ENCODE results near the gene SVOPL.

The SVOPL gene

DNA sequence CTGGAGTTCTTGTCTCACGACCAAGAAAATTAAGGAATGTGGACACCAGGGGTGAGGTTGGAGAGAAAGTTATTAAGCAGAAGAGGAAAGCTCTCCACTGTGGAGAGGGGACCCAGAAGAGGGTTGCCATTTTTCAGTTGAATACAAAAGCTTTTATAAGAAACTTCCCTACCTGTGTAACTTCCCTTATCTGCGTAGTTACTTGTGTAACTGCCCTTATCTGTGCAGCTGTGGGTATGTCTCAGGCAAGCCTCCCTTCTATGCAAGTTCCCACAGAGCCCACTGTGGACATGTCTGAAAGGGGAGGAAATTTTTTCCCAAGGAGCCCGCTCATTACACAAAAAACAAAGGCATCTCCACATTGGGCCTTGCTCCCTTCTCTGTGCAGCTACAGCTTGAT, 94.9 kb downstream of the SVOPL start:
- Mint-ChIP-seq H3K36me3 (ENCODE audit: insufficient read depth) (no peaks in the 10 kb centered on the region), H3K27ac (no peak overlapping the region), H3K4me1 (ENCODE audit: low read depth in 2 of 2) (peaks cover 8% of the 10 kb centered on the region in 2 donors), H3K27me3 (peaks cover 0 to 6% of the 10 kb centered on the region in 2 donors), H3K4me3 (no peak overlapping the region), H3K9me3 (no peaks in the 10 kb centered on the region)
- ATAC-seq (replicated peaks) (no peak), DNase-seq (no peak)

DNA sequence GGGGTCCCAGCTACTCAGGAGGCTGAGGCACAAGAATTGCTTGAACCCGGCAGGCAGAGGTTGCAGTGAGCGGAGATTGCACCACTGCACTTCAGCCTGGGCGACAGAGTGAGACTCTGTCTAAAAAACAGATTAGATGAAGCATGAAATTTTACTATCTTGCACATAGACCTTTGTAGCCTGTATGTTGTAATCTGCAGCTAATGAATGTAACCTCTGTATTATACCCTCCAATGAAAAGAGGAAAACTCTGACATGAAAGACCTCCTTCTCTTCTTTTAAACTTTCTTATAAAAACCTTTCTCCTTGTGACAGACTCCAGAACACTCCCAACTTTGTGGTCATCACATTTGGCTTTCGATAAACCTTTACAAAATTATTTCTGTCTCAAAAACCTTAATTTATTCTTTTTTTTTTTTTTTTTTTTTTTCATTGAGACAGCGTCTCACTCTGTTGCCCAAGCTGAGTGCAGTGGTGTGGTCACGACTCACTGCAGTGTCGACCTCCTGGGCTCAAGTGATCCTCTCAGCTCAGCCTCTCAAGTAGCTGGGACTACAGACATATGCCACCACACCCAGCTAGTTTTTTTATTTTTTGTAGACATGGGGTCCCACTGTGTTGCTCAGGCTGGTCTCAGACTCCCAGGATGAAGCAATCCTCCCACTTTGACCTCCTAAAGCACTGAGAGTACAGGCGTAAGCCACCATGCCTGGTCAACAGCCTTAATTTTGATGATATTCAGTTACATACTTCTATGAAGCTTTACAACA, 97.4 kb downstream of the SVOPL start:
- peaks cover 8% of the 10 kb centered on the region in 2 donors for H3K4me1 Mint-ChIP-seq (ENCODE audit: low read depth in 2 of 2)
- H3K9me3 Mint-ChIP-seq = no peaks in the 10 kb centered on the region
- H3K27ac Mint-ChIP-seq = no peak overlapping the region
- H3K27me3 Mint-ChIP-seq = peaks cover 9 to 19% of the 10 kb centered on the region in 2 donors
- no peaks in the 10 kb centered on the region for H3K36me3 Mint-ChIP-seq (ENCODE audit: insufficient read depth)
- DNase-seq (no peak), ATAC-seq (replicated peaks) (no peak)
- H3K4me3 Mint-ChIP-seq = no peak overlapping the region

DNA sequence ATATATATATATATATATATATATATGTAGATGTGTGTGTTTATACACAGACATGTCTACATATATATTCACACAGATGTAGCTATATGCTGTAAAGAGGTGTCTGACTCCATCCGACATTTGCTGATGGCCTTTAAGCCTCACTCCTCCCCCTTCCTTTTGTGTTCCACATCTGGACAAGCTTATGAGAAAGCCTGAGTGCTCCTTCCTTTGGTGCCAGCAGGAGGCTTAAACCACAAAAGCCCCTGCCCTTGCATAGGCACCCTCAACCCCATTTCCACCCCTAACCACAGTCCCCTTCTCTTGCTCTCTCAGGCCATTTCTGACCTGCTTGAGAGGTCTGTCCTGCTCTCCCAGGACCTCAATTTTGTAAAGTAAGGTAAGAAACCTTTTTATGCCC, 98.7 kb downstream of the SVOPL start:
- H3K4me1 Mint-ChIP-seq (ENCODE audit: low read depth in 2 of 2) = peaks cover 0 to 2% of the 10 kb centered on the region in 2 donors
- no peak overlapping the region for H3K27ac Mint-ChIP-seq
- ATAC-seq (replicated peaks) (no peak), DNase-seq (no peak)
- H3K27me3 Mint-ChIP-seq = peaks cover 19 to 28% of the 10 kb centered on the region in 2 donors
- no peaks in the 10 kb centered on the region for H3K36me3 Mint-ChIP-seq (ENCODE audit: insufficient read depth)
- no peak overlapping the region for H3K4me3 Mint-ChIP-seq
- H3K9me3 Mint-ChIP-seq = no peaks in the 10 kb centered on the region

DNA sequence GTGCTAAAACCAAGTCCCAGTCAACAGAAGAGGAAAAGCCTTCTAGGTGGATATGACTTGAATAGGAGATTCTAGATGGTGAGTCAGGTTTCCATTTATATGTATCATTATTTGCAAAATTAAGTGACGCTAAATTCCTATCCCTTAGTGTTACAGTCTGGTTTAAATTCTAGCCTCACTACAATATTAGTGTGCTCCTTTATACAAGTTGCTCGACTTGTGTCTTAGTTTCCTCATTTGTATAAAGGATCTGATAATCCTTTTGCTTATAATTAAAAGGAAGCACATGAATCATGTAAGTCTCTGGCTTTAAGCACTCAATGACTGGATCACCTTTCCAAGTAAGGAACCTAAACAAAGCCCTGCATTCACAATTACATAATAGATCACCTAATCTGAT, 105.7 kb downstream of the SVOPL start:
- H3K4me1 Mint-ChIP-seq (ENCODE audit: low read depth in 2 of 2) = no peaks in the 10 kb centered on the region
- no peak overlapping the region for H3K27ac Mint-ChIP-seq
- no peak for ATAC-seq (replicated peaks)

DNA sequence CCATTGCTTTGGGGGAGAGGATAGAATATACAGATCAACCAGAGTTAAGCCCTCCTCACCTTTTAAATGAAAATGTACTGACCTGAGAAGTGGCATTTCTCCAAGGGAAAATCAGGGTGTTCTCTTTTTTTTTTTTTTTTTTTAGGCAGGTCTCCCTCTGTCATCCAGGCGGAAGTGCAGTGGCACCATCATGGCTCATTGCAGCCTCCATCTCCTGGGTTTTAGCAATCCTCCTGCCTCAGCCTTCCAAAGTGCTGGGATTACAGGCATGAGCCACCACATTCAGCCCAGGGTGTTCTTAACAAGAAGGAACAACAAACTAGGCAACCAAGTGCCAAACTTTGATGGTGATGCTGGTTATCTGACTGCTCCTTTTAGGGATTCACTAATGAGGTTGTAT, 111.0 kb downstream of the SVOPL start:
- Mint-ChIP-seq H3K4me3 (no peak overlapping the region), H3K4me1 (ENCODE audit: low read depth in 2 of 2) (no peaks in the 10 kb centered on the region), H3K27ac (no peak overlapping the region), H3K36me3 (ENCODE audit: insufficient read depth) (no peaks in the 10 kb centered on the region), H3K9me3 (no peaks in the 10 kb centered on the region), H3K27me3 (no peaks in the 10 kb centered on the region)
- DNase-seq (no peak), ATAC-seq (replicated peaks) (no peak)

More for the DNA sequence above, 105.7 kb downstream of the SVOPL start:
- Mint-ChIP-seq H3K9me3 (no peaks in the 10 kb centered on the region), H3K36me3 (ENCODE audit: insufficient read depth) (no peaks in the 10 kb centered on the region), H3K4me3 (no peak overlapping the region), H3K27me3 (peaks cover 24% of the 10 kb centered on the region in 2 donors)
- DNase-seq = no peak

DNA sequence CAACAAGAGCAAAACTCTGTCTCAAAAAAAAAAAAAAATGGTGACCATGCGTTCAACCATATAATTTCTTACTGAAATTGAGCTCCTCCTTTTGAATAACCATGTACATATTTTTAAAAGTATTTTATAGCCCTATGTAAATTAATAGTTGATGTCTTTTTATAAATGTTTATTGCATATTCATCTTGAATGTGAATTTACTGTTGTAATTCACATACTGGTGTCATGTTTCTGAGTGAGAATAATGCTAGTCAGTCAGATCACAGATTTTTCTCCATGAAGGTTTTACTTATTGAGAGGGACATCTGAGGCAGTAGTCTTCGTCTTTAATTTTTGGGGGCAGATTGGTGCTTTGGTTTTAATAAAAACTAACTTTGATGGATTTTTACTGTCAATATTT, 112.2 kb downstream of the SVOPL start:
- Mint-ChIP-seq H3K4me3 (no peak overlapping the region), H3K9me3 (no peaks in the 10 kb centered on the region), H3K27ac (no peak overlapping the region), H3K27me3 (no peaks in the 10 kb centered on the region), H3K36me3 (ENCODE audit: insufficient read depth) (peaks cover 10% of the 10 kb centered on the region), H3K4me1 (ENCODE audit: low read depth in 2 of 2) (no peaks in the 10 kb centered on the region)
- ATAC-seq (replicated peaks) (no peak), DNase-seq (no peak)

DNA sequence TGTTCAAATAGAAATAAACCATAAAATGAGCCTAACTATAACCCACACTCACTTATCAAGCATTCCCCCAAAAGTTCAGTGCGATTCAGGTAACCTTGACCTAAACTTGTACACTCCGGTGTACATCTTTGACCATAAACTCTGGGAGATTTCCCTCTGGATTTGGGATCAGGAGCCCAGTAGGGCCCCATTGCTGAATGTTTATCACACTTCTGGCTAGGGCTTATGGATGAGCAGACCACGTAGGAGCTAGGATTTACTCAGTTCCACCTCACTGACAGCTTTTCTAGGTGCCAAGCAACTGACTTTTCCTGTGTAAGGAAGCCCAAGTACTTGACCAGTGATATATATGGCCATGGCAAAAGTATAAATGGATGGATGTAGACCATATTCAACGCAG, 113.7 kb downstream of the SVOPL start:
- Mint-ChIP-seq H3K4me3 (no peak overlapping the region), H3K27ac (no peak overlapping the region), H3K4me1 (ENCODE audit: low read depth in 2 of 2) (no peaks in the 10 kb centered on the region), H3K9me3 (no peaks in the 10 kb centered on the region), H3K36me3 (ENCODE audit: insufficient read depth) (peaks cover 23% of the 10 kb centered on the region), H3K27me3 (no peaks in the 10 kb centered on the region)
- no peak for DNase-seq
- no peak for ATAC-seq (replicated peaks)

DNA sequence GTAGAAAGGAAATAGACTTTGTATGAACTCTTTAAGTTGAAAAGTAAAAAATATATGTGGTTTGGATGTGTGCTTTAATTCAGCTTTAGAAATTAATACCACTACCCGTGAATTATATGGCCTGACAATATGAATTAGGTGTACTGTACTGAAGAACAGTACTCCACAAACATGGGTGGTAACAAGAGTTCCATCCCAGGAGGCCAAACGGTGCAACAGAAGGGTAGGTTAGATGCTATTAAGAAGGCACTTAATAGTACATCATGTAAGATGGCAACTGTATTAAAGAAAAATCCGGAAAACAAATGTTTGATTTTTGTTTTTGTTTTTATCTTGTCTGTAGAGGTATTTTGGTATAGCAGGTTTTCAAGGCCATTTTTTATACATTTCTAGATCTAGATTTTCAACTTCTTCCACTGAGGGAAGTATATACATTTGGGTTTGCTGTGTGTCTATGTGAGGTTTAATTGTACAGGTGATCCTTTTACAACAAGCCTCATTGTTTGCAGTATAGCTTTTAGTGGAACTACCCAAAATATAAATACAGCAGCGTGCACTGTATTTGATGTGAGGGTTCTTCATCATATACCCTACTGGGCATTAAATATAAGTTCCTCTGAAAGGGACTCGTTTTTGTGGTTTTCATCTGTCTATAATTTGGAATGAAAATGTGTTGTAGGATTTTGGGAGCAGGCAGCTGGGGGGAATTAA, 115.7 kb downstream of the SVOPL start:
- H3K27ac Mint-ChIP-seq = no peak overlapping the region
- H3K36me3 Mint-ChIP-seq (ENCODE audit: insufficient read depth) = peaks cover 40% of the 10 kb centered on the region
- H3K9me3 Mint-ChIP-seq = no peaks in the 10 kb centered on the region
- no peaks in the 10 kb centered on the region for H3K4me1 Mint-ChIP-seq (ENCODE audit: low read depth in 2 of 2)
- no peak for DNase-seq
- ATAC-seq (replicated peaks) = no peak
- no peak overlapping the region for H3K4me3 Mint-ChIP-seq
- H3K27me3 Mint-ChIP-seq = no peaks in the 10 kb centered on the region

DNA sequence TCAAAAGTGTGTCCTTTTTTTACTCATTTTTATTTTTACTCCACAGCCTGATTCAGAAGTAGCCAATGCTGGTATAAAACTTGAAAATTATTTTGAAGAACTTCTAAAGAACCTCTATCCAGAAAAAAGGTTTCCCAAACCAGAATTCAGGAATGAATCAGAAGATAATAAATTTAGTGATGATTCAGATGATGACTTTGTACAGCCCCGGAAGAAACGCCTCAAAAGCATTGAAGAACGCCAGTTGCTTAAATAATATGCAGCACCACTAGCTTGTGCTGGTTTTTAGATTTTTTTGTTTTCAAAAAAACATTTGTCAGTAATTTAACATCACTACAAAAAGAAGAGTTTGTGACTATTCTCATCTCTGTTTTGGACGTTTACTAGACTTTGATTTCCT, 116.5 kb downstream of the SVOPL start:
- H3K4me3 Mint-ChIP-seq = no peak overlapping the region
- H3K9me3 Mint-ChIP-seq = no peaks in the 10 kb centered on the region
- ATAC-seq (replicated peaks) (no peak), DNase-seq (no peak)
- H3K36me3 Mint-ChIP-seq (ENCODE audit: insufficient read depth) = peaks cover 46% of the 10 kb centered on the region
- no peaks in the 10 kb centered on the region for H3K27me3 Mint-ChIP-seq
- H3K4me1 Mint-ChIP-seq (ENCODE audit: low read depth in 2 of 2) = no peaks in the 10 kb centered on the region
- no peak overlapping the region for H3K27ac Mint-ChIP-seq

DNA sequence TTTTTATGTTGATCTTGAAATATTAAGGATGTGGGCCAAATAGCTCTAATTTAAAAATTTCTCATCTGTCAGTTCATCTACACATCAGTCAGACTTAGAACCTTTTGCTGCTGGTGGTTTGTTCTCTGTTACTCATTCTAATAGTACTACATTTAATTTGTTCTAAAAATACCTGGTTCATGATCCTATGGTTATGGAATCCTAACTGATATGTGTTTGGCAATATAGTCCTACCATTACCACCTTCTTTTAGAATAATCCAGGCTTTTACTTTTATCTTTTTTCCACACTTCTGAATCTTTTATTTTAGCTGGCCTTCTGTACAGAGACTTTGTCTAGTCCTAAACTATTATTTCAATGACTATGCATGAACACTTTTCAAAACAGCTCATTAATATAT, 116.9 kb downstream of the SVOPL start:
- H3K4me3 Mint-ChIP-seq = no peak overlapping the region
- H3K36me3 Mint-ChIP-seq (ENCODE audit: insufficient read depth) = peaks cover 50% of the 10 kb centered on the region
- no peaks in the 10 kb centered on the region for H3K4me1 Mint-ChIP-seq (ENCODE audit: low read depth in 2 of 2)
- no peak overlapping the region for H3K27ac Mint-ChIP-seq
- ATAC-seq (replicated peaks) (no peak), DNase-seq (no peak)
- no peaks in the 10 kb centered on the region for H3K9me3 Mint-ChIP-seq
- no peaks in the 10 kb centered on the region for H3K27me3 Mint-ChIP-seq

DNA sequence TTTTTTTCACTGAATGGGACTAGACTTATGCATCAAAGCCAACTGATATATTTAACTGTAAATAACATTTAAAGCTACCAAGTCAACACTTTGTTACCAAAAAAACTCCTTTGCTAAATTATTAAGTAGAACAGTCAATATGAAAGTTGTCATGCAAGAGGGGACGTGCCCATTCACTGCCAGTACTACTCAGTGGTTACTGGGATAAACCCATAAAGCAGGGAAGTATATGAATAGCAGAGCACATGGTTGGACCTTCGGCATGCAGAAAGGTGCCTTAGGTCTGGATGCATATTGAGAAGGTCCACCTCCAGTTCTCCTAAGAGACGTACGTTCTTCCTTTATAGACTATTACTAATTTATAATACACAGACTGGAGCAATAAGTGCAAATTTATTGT, 120.1 kb downstream of the SVOPL start:
- no peaks in the 10 kb centered on the region for H3K27me3 Mint-ChIP-seq
- no peak for DNase-seq
- ATAC-seq (replicated peaks) = no peak
- H3K27ac Mint-ChIP-seq = no peak overlapping the region
- no peaks in the 10 kb centered on the region for H3K4me1 Mint-ChIP-seq (ENCODE audit: low read depth in 2 of 2)
- no peaks in the 10 kb centered on the region for H3K9me3 Mint-ChIP-seq
- no peak overlapping the region for H3K4me3 Mint-ChIP-seq
- peaks cover 70% of the 10 kb centered on the region for H3K36me3 Mint-ChIP-seq (ENCODE audit: insufficient read depth)

DNA sequence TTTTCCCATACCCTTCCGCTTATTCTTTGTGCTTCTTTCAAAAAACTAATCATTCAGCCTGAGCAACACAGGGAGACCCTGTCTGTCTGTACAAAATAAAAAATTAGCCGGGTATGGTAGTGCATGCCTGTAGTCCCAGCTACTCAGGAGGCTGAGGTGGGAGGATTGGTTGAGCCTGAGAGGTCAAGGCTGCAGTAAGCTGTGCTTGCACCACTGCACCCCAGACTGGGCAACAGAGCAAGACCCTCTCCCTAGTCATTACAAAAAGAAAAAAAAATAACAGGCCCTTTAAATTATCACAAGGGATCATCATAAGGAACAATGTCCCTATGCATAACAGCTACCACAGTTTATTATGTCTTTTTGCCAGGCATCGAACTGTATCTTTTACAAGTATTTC, 121.5 kb downstream of the SVOPL start:
- no peaks in the 10 kb centered on the region for H3K9me3 Mint-ChIP-seq
- no peaks in the 10 kb centered on the region for H3K27me3 Mint-ChIP-seq
- H3K27ac Mint-ChIP-seq = no peak overlapping the region
- no peak overlapping the region for H3K4me3 Mint-ChIP-seq
- ATAC-seq (replicated peaks) = no peak
- no peaks in the 10 kb centered on the region for H3K4me1 Mint-ChIP-seq (ENCODE audit: low read depth in 2 of 2)
- peaks cover 72% of the 10 kb centered on the region for H3K36me3 Mint-ChIP-seq (ENCODE audit: insufficient read depth)
- DNase-seq = no peak

DNA sequence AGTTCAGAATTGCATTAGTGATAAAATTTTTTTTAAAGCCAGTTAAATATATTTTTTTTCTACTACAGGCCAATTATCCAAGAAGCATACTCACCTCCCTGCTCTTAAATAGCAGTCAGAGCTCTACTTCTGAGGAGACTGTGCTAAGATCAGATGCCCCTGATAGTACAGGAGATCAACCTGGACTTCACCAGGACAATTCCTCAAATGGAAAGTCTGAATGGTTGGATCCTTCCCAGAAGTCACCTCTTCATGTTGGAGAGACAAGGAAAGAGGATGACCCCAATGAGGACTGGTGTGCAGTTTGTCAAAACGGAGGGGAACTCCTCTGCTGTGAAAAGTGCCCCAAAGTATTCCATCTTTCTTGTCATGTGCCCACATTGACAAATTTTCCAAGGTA, 122.0 kb downstream of the SVOPL start:
- no peak overlapping the region for H3K27ac Mint-ChIP-seq
- ATAC-seq (replicated peaks) (no peak), DNase-seq (no peak)
- no peaks in the 10 kb centered on the region for H3K27me3 Mint-ChIP-seq
- no peaks in the 10 kb centered on the region for H3K9me3 Mint-ChIP-seq
- peaks cover 68% of the 10 kb centered on the region for H3K36me3 Mint-ChIP-seq (ENCODE audit: insufficient read depth)
- no peaks in the 10 kb centered on the region for H3K4me1 Mint-ChIP-seq (ENCODE audit: low read depth in 2 of 2)
- no peak overlapping the region for H3K4me3 Mint-ChIP-seq

DNA sequence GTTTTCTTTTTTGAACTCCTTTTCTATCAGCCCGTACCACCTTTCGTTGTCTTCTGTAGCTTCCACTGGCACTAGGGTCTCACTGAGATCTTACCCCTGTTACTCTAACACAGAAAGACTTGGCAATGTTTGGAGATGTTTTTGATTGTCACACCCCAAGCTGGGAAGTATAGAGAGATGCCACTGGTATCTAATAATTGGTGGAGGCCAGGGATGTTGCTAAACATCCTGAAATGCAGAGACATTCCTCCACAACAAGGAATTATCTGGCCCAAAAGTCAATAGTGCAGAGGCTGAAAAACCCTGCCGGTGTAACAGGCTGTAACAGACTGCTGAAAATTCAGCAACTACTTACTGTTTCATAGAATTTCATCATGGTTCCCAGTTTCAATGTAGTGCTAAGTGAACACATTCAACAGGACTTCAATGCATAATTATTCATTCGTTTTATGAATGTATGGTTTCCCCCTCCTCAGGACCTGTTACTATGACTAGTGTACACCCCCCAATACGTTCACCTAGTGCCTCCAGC, 125.2 kb downstream of the SVOPL start:
- Mint-ChIP-seq H3K27me3 (no peaks in the 10 kb centered on the region), H3K36me3 (ENCODE audit: insufficient read depth) (peaks cover 54% of the 10 kb centered on the region), H3K9me3 (no peaks in the 10 kb centered on the region), H3K4me1 (ENCODE audit: low read depth in 2 of 2) (no peaks in the 10 kb centered on the region), H3K27ac (no peak overlapping the region), H3K4me3 (no peak overlapping the region)
- no peak for DNase-seq
- no peak for ATAC-seq (replicated peaks)
